Fibroblast of mammary gland (primary cell): Measurements from ENCODE around the gene EFEMP1.

ENCODE experiments used
- DNase-seq: peaks from one replicate; pipeline ENCODE4 v3.0.0-alpha.2; 2010; ENCODE audit warnings: low read depth
- H3K4me3 ChIP-seq: 2 replicates; pipeline ENCODE4 v1.5.1; 2011; ENCODE audit warnings: low read depth, mild to moderate bottlenecking, low read length, moderate library complexity; ENCODE audit not compliant: control insufficient read depth
- TF ChIP-seq, protein P1 (sequence below): conservative IDR thresholded peaks from 2 replicates; pipeline ENCODE4 v1.5.1; 2011; ENCODE audit warnings: low read depth, low read length, inconsistent platforms; ENCODE audit not compliant: control insufficient read depth, insufficient read depth

EFEMP1 gene

DNA sequence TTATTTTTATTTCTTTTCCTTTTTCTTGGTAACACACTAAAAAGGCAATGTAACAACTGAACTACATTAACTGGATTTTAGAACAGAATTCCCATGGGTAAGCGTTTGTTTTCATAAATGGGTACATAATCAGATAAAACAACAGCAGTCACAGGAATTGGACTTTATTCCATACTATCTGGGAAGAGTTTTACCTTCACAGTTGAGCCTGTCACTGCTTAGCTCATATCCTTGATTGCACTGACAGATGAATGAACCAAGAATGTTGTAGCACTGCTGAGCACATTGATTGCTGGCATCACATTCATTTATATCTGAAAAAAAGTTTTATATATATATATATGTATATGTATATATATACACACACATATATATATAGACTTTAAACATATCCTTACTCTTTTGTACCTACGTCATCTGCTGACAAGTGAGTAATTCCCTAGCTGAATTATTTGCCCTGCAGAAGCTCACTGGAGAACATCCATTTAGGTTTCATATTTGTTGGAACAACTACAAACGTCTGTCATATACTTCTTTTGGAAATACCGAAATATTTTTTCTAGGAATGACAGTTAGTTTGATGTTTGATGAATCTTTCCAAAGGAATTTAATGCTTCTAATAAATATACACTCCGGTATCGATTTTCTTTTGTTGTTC is 47.0 kb downstream of the EFEMP1 start:
- no peak overlapping the region for H3K4me3 ChIP-seq
- peak; percentile 56 for DNase-seq
- TF ChIP-seq, protein P1, sequence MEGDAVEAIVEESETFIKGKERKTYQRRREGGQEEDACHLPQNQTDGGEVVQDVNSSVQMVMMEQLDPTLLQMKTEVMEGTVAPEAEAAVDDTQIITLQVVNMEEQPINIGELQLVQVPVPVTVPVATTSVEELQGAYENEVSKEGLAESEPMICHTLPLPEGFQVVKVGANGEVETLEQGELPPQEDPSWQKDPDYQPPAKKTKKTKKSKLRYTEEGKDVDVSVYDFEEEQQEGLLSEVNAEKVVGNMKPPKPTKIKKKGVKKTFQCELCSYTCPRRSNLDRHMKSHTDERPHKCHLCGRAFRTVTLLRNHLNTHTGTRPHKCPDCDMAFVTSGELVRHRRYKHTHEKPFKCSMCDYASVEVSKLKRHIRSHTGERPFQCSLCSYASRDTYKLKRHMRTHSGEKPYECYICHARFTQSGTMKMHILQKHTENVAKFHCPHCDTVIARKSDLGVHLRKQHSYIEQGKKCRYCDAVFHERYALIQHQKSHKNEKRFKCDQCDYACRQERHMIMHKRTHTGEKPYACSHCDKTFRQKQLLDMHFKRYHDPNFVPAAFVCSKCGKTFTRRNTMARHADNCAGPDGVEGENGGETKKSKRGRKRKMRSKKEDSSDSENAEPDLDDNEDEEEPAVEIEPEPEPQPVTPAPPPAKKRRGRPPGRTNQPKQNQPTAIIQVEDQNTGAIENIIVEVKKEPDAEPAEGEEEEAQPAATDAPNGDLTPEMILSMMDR: no peak

DNA sequence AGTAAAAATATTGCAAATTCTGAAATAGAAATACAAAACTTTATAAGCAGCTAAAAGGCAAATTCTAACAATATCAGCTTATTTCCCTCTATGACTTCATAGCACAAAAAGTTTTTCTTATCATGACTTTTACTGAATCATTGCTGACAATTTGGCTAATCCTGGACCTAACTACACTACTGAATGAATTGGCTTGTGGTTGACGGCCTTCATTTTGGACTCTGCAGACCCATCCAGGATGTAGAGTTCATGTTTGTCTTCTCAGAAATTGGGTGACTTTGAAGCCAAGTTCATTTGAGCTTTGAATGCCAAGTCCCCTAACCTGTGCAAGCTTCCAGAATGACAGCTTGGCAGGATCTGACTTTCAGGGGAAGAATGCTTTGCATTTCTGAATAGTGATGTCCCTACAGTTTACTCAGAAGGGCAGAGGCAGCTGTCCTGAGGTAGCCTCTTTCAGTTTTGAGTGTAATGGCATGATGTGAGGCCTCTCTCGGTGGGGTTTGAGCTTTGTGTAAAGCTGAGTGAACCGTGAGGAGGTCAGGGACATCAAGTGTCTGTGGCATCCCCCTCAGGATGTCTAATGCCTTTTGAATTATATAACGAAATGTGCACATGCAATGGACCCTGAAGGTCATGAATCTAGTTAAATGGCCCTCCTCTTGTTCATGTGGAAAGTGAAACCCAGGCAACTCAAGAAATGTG is 48.0 kb downstream of the EFEMP1 start:
- TF ChIP-seq, protein P1: no peak
- DNase-seq: peak; percentile 54
- no peak overlapping the region for H3K4me3 ChIP-seq

DNA sequence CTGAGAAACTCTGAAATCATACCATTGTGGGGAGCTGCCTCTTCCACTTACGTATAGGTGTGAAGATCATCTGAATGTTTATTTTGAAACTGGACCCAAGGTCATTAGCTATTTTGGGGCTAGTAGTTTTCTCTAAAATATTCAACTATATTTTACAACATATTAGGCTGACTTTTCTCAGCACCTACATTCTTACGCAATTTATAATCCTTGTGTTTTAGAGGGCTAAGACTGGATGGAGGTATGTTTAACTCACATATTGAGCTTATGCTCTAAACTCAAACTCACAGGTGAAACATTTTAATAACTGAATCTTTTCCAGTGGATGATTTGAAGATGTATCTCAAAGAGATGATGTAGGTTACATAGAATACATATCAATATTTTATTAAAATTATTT is 49.2 kb downstream of the EFEMP1 start:
- H3K4me3 ChIP-seq: no peak overlapping the region
- TF ChIP-seq, protein P1: no peak

DNA sequence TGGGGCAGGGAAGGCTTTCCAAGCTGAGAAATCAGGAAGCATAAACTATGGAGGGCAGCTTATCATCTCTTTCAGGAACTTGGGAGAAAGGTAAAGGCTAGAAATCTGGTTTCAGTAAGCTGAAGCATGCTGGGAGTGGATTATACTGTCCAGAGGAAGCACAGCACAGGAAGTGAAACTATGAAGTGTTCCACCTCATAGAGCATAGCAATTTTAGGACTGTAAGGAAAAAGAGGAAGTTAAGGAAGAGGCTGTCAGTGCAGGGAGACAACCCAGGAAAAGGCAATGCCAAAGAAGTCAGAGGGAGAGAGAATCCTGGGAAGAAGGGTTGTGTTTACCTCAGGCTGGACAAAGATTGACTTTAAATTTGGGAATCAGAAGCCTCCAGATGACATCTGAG is 51.9 kb downstream of the EFEMP1 start:
- TF ChIP-seq, protein P1: no peak
- no peak for DNase-seq
- H3K4me3 ChIP-seq: no peak overlapping the region

More for the DNA sequence above, 49.2 kb downstream of the EFEMP1 start:
- DNase-seq: no peak

DNA sequence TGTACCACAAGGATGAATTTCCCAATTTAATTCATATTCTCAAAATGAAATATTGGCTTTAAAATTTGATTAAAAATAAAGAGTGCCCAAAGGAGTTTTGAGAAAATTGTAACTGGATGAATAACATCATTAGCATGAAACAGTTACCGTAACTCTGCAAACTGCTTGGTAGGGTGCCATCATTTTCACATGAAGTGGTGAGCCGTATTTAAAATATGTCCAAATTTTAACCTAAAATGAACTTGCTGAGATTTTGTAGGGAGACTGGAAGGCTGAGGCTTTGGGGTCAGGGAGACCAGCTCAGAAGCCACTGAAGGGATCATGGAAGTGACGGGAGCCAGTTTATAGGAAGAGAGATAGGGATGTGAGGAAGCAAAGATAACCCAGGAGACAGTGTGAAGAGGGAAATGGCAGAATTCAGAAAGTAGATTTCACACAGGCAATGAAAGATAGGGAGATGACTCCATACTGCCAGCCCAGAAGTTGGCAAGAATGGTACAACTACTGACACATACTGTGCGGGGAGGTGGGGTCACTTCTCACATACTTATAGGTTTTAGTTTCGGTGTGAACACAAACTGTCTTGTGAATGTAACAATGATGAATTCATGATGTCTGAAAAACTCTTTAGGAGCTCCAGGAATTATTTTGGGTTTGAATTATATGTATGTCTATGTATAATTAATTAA is 53.8 kb downstream of the EFEMP1 start:
- TF ChIP-seq, protein P1: no peak
- H3K4me3 ChIP-seq: no peak overlapping the region
- peak; percentile 68 for DNase-seq

DNA sequence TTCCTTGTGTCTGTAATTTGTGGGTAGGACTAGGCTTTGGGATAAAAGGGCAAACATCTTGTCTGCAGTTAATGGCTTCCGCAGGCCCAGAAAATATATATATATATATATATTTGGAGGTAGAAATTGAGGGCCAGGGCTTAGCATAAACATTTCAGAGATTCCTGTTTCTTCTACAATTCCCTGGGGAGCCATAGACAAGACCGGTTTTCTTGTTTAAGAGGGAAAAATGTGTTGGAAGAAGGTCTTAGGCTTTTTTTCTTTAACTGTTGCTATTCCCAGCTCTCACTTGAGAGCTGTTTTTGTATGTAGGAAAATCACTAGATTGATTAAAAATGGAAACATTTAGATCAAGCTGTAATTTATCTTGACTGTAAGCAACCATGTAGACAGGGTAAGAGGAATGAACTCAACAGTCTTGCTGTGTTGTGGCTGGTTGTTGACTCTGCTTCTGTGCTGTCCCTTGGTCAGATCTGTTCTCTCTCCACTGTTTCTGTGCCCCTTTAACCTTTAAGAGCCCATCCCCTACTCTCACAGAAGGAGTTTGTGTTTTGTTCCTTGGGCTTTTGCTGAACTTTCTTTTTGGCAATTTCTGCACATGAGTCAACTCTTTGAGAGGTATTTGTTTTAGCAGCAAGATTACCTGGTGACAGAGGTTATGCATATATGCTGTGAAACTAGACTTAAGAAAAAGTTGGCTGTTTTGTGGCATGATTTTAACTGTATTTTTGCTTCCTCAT is 58.3 kb downstream of the EFEMP1 start:
- DNase-seq: peak; percentile 48
- TF ChIP-seq, protein P1: no peak

More for the DNA sequence above, 58.3 kb downstream of the EFEMP1 start:
- H3K4me3 ChIP-seq: no peak overlapping the region
